GM21737 (cell line): ENCODE results near the gene TESK2.
"Not testable (repeated sequence)": the region's sequence is repeated elsewhere in the genome, so short reads cannot be mapped to it uniquely, and the experiment has no call there.

Experiments used
- ATAC-seq: cut with Tn5 transposase; IDR thresholded peaks from one replicate; pipeline ENCODE4 v1.9.1; 2021; ENCODE audit warnings: mild to moderate bottlenecking, moderate library complexity; ENCODE audit not compliant: unreplicated experiment

The TESK2 gene

GRCh38 chr1:45510036-45510971, 19.3 kb upstream of the TESK2 start:
- no peak for ATAC-seq

- no peak for ATAC-seq
Measured at GRCh38 chr1:45508295-45509151, 17.6 kb upstream of the TESK2 start.

- ATAC-seq, result no peak
Measured at GRCh38 chr1:45507893-45508292, 16.9 kb upstream of the TESK2 start.

- no peak for ATAC-seq
Measured at GRCh38 chr1:45507195-45507594, 16.2 kb upstream of the TESK2 start.

- no peak for ATAC-seq
Measured at GRCh38 chr1:45503462-45504360, 12.7 kb upstream of the TESK2 start.

GRCh38 chr1:45501505-45501859, 10.5 kb upstream of the TESK2 start:
- no peak for ATAC-seq

- ATAC-seq, result no peak
Measured at GRCh38 chr1:45499415-45499769, 8.4 kb upstream of the TESK2 start.

- no peak for ATAC-seq
Measured at GRCh38 chr1:45498279-45498678, 7.3 kb upstream of the TESK2 start.

- ATAC-seq, result no peak
Measured at GRCh38 chr1:45493116-45493697, 2.2 kb upstream of the TESK2 start.

- ATAC-seq, result no peak
Measured at GRCh38 chr1:45492691-45493090, 1.7 kb upstream of the TESK2 start.

- no peak for ATAC-seq
Measured at GRCh38 chr1:45491487-45492260, 711 bp upstream of the TESK2 start.

GRCh38 chr1:45490121-45490625, 790 bp downstream of the TESK2 start:
- ATAC-seq, result no peak

GRCh38 chr1:45489379-45489778, 1.6 kb downstream of the TESK2 start:
- not testable (repeated sequence) for ATAC-seq

- ATAC-seq, result no peak
Measured at GRCh38 chr1:45488666-45489377, 2.1 kb downstream of the TESK2 start.

- no peak for ATAC-seq
Measured at GRCh38 chr1:45485949-45486348, 5.0 kb downstream of the TESK2 start.

GRCh38 chr1:45479039-45479748, 11.8 kb downstream of the TESK2 start:
- ATAC-seq, result no peak

- no peak for ATAC-seq
Measured at GRCh38 chr1:45478121-45478814, 12.7 kb downstream of the TESK2 start.

GRCh38 chr1:45477646-45478045, 13.3 kb downstream of the TESK2 start:
- no peak for ATAC-seq
